Left lung (tissue), 10 donors: ENCODE results near the gene SMOC1. TPM values are rescaled to one million over a fixed set of nuclear protein-coding genes. Genes with fewer than 3 reads are reported as not detected.

Source experiments
- ATAC-seq: fragments of 200-7000 bp; cut with Tn5 transposase; one replicate; pipeline ENCODE4 v1.9.1; 2020; ENCODE audit warnings: moderate library complexity
- DNase-seq, 4 donors: peaks; one replicate each; pipeline ENCODE4 v3.0.0-alpha.2; 2013 to 2020
- H3K27ac ChIP-seq, 2 donors: fragments of 200-600 bp; sonication (generic) in 1 of 2; one replicate each; pipeline versions ENCODE4 v1.5.0 to v1.8.0; 2020 to 2021
- H3K27me3 ChIP-seq, 2 donors: fragments of 200-600 bp; sonication (generic) in 1 of 2; one replicate each; pipeline versions ENCODE4 v1.5.0 to v1.8.0; 2020 to 2021
- H3K36me3 ChIP-seq, 2 donors: fragments of 200-600 bp; sonication (generic) in 1 of 2; one replicate each; pipeline versions ENCODE4 v1.5.0 to v1.8.0; 2020 to 2021
- H3K4me1 ChIP-seq, 2 donors: fragments of 200-600 bp; one replicate each; pipeline ENCODE4 v1.8.0; 2021
- H3K4me3 ChIP-seq, 2 donors: fragments of 200-600 bp; sonication (generic) in 1 of 2; one replicate each; pipeline versions ENCODE4 v1.5.0 to v1.8.0; 2020 to 2021; ENCODE audit warnings: mild to moderate bottlenecking in 1 of 2
- H3K9me3 ChIP-seq, 2 donors: fragments of 200-600 bp; sonication (generic) in 1 of 2; one replicate each; pipeline versions ENCODE4 v1.5.0 to v1.8.0; 2020 to 2021
- CTCF ChIP-seq, 2 donors: fragments of 200-600 bp; sonication (generic) in 1 of 2; IDR thresholded peaks; one replicate each; pipeline versions ENCODE4 v1.5.0 to v1.8.0; 2021; ENCODE audit warnings: antibody characterized with exemption in 2 of 2
- intact Hi-C, 2 donors: fragments of 100-400 bp; cut with DNase I; formaldehyde crosslinking; loops; one replicate each; pipeline versions ENCODE4 v1.11.2 to v1.14.2; 2022
- polyA plus RNA-seq, 6 donors: library from polyadenylated mRNA; unstranded; fragments of 120-200 nt; gene quantifications; one replicate each; pipeline ENCODE4 v1.2.1, GENCODE V29; 2013; ENCODE audit not compliant: insufficient read length in 6 of 6
- total RNA-seq, 2 donors: library from RNA; stranded (reverse); fragmentation: NEBNext Ultra II Directional; extraction: Animal tissue kit (Norgen Biotek cat#: 25700); gene quantifications; one replicate each; pipeline ENCODE4 v1.2.1, GENCODE V29; 2021
- donor health status: DM: no; HTN: yes; CAD: no.
- donor health status: DM: no; HTN: no; CAD: no.

SMOC1 gene
- total and polyA plus RNA-seq, 8 donors = 0.20 to 2.3 (median 1.4) TPM

GRCh38 chr14:69983317-69983716, 104.1 kb downstream of the SMOC1 start:
- no peak for ATAC-seq
- intact Hi-C loops = no loop called here
- Histone ChIP-seq H3K27me3 (peaks cover 0 to 30% of the 10 kb centered on the region in 2 donors), H3K36me3 (no peaks in the 10 kb centered on the region), H3K4me1 (no peaks in the 10 kb centered on the region), H3K27ac (no peak overlapping the region), H3K9me3 (no peaks in the 10 kb centered on the region), H3K4me3 (no peak overlapping the region)
- TF ChIP-seq CTCF (IDR thresholded peaks at IDR 0.05) = no peak
- DNase-seq = no peak

- no peaks in the 10 kb centered on the region for H3K4me1 ChIP-seq
- intact Hi-C loops = no loop called here
- no peaks in the 10 kb centered on the region for H3K9me3 ChIP-seq
- ATAC-seq = peak; percentile 25
- DNase-seq = no peak
- no peaks in the 10 kb centered on the region for H3K36me3 ChIP-seq
- no peak overlapping the region for H3K27ac ChIP-seq
- H3K27me3 ChIP-seq = peaks cover 0 to 25% of the 10 kb centered on the region in 2 donors
- no peak overlapping the region for H3K4me3 ChIP-seq
- TF ChIP-seq CTCF (IDR thresholded peaks at IDR 0.05) = no peak
Measured at GRCh38 chr14:69985463-69985862, 106.2 kb downstream of the SMOC1 start.

- no peak for TF ChIP-seq CTCF (IDR thresholded peaks at IDR 0.05)
- intact Hi-C loops = no loop called here
- ATAC-seq (no peak), DNase-seq (no peak)
- H3K36me3 ChIP-seq = no peaks in the 10 kb centered on the region
- no peak overlapping the region for H3K27ac ChIP-seq
- H3K4me1 ChIP-seq = no peaks in the 10 kb centered on the region
- no peaks in the 10 kb centered on the region for H3K9me3 ChIP-seq
- H3K27me3 ChIP-seq = peaks cover 0 to 16% of the 10 kb centered on the region in 2 donors
- H3K4me3 ChIP-seq = no peak overlapping the region
Measured at GRCh38 chr14:69986336-69986735, 107.1 kb downstream of the SMOC1 start.

- TF ChIP-seq CTCF (IDR thresholded peaks at IDR 0.05) = no peak
- ATAC-seq (no peak), DNase-seq (no peak)
- Histone ChIP-seq H3K4me1 (no peaks in the 10 kb centered on the region), H3K36me3 (no peaks in the 10 kb centered on the region), H3K9me3 (no peaks in the 10 kb centered on the region), H3K4me3 (no peak overlapping the region), H3K27ac (no peak overlapping the region), H3K27me3 (peaks cover 0 to 4% of the 10 kb centered on the region in 2 donors)
- intact Hi-C loops = no loop called here
Measured at GRCh38 chr14:69987406-69988121, 108.3 kb downstream of the SMOC1 start.

- Histone ChIP-seq H3K4me3 (no peak overlapping the region), H3K36me3 (no peaks in the 10 kb centered on the region), H3K27me3 (no peaks in the 10 kb centered on the region), H3K27ac (no peak overlapping the region), H3K9me3 (no peaks in the 10 kb centered on the region), H3K4me1 (no peaks in the 10 kb centered on the region)
- no peak for TF ChIP-seq CTCF (IDR thresholded peaks at IDR 0.05)
- DNase-seq (no peak), ATAC-seq (no peak)
- intact Hi-C loops = no loop called here
Measured at GRCh38 chr14:69988979-69989378, 109.8 kb downstream of the SMOC1 start.
